Neural progenitor cell (in vitro differentiated cells): ENCODE data around the gene SNX13.

Source experiments
- EZH2 ChIP-seq: fragments of 200-600 bp; sonication (generic); IDR thresholded peaks from 2 replicates; pipeline ENCODE4 v1.6.1; 2017; ENCODE audit warnings: antibody characterized with exemption, mild to moderate bottlenecking, moderate library complexity
- EZH2phosphoT487 ChIP-seq: fragments of 200-600 bp; sonication (generic); IDR thresholded peaks from 2 replicates; pipeline ENCODE4 v1.6.1; 2017; ENCODE audit warnings: antibody characterized with exemption
- TF ChIP-seq, protein P1 (sequence below): fragments of 200-600 bp; sonication (generic); IDR thresholded peaks from 2 replicates; pipeline ENCODE4 v1.5.1; 2017; ENCODE audit warnings: antibody characterized with exemption, mild to moderate bottlenecking

DNA sequence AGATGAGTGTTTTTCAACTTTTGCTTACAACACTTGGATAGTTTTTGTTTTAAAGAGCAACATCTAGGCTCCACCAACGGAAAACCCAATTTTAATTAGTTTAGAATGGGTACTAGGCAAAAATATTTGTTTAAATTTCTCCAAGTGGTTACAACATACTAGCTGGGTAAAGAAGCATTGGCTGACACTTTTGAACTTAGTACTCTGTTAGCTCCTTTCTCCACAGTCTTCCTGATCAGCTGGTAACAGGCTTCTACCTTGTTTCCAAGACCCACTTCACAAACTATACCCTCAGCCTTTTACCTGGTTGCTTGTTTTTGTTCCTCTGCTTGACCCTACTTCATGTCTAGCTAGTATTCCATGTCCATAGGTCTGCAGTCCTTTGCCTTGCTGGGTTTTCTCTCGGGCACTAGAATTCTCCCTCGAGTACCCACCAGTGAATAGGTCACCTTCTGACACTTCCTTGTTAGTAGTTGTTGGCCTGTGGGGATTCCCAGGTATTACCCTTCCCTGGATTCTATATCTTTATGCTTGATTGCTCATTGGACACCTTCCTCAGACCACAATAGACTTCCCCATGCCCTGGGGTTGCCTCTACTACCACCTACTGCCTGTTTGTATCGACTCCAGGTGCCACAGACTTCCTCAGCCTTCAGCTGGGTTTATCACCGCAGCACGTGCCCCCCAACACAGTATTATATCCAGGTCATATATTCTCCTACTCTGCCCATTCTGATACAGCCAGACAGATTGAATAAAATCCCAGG is 45.4 kb upstream of the SNX13 start:
- TF ChIP-seq EZH2 (no peak), EZH2phosphoT487 (no peak)
- TF ChIP-seq, protein P1, sequence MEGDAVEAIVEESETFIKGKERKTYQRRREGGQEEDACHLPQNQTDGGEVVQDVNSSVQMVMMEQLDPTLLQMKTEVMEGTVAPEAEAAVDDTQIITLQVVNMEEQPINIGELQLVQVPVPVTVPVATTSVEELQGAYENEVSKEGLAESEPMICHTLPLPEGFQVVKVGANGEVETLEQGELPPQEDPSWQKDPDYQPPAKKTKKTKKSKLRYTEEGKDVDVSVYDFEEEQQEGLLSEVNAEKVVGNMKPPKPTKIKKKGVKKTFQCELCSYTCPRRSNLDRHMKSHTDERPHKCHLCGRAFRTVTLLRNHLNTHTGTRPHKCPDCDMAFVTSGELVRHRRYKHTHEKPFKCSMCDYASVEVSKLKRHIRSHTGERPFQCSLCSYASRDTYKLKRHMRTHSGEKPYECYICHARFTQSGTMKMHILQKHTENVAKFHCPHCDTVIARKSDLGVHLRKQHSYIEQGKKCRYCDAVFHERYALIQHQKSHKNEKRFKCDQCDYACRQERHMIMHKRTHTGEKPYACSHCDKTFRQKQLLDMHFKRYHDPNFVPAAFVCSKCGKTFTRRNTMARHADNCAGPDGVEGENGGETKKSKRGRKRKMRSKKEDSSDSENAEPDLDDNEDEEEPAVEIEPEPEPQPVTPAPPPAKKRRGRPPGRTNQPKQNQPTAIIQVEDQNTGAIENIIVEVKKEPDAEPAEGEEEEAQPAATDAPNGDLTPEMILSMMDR = no peak
